ENCODE data around the gene IFNL4.
"Not testable (repeated sequence)": the region's sequence is repeated elsewhere in the genome, so short reads cannot be mapped to it uniquely, and the experiment has no call there.

The IFNL4 gene

GRCh38 chr19:39223703-39224279 lies 24.9 kb downstream of the IFNL4 start:
- intact Hi-C loops (cut with DNase I; ENCODE audit: low total_unique reads): no loop called here
- no peak overlapping the region for H3K27ac ChIP-seq
- H3K4me1 ChIP-seq: no peaks in the 10 kb centered on the region
- TF ChIP-seq CTCF (IDR thresholded peaks at IDR 0.05): no peak
- no peak overlapping the region for H3K4me3 ChIP-seq
- H3K27me3 ChIP-seq: peaks cover 0 to 32% of the 10 kb centered on the region in 2 donors
- no peaks in the 10 kb centered on the region for H3K36me3 ChIP-seq
- no peak for DNase-seq
- no peaks in the 10 kb centered on the region for H3K9me3 ChIP-seq

- H3K36me3 ChIP-seq; H3K4me1 ChIP-seq; DNase-seq; intact Hi-C loops (cut with DNase I; ENCODE audit: low total_unique reads); H3K4me3 ChIP-seq; H3K27ac ChIP-seq: not testable (repeated sequence)
- Histone ChIP-seq H3K27me3 (peaks cover 0 to 46% of the 10 kb centered on the region in 2 donors), H3K9me3 (peaks cover 0 to 18% (median 15%) of the 10 kb centered on the region in 3 donors)
Observed at GRCh38 chr19:39219108-39219507, 29.5 kb downstream of the IFNL4 start.

GRCh38 chr19:39218230-39219007 lies 30.2 kb downstream of the IFNL4 start:
- TF ChIP-seq CTCF (IDR thresholded peaks at IDR 0.05): no peak
- Histone ChIP-seq H3K4me1 (no peaks in the 10 kb centered on the region), H3K27me3 (peaks cover 0 to 41% of the 10 kb centered on the region in 2 donors), H3K36me3 (no peaks in the 10 kb centered on the region), H3K9me3 (peaks cover 0 to 18% (median 15%) of the 10 kb centered on the region in 3 donors), H3K27ac (no peak overlapping the region), H3K4me3 (no peak overlapping the region)
- intact Hi-C loops (cut with DNase I; ENCODE audit: low total_unique reads): no loop called here
- no peak for DNase-seq

- H3K9me3 ChIP-seq: peaks cover 0 to 18% (median 15%) of the 10 kb centered on the region in 3 donors
- H3K27me3 ChIP-seq: peaks cover 0 to 39% of the 10 kb centered on the region in 2 donors
- H3K36me3 ChIP-seq: no peaks in the 10 kb centered on the region
- TF ChIP-seq CTCF (IDR thresholded peaks at IDR 0.05): no peak
- intact Hi-C loops (cut with DNase I; ENCODE audit: low total_unique reads): no loop called here
- no peak overlapping the region for H3K4me3 ChIP-seq
- no peak for DNase-seq
- no peak overlapping the region for H3K27ac ChIP-seq
- no peaks in the 10 kb centered on the region for H3K4me1 ChIP-seq
Observed at GRCh38 chr19:39217094-39217493, 31.6 kb downstream of the IFNL4 start.

GRCh38 chr19:39215323-39215722 lies 33.3 kb downstream of the IFNL4 start:
- H3K27ac ChIP-seq; H3K4me3 ChIP-seq; H3K4me1 ChIP-seq; intact Hi-C loops (cut with DNase I; ENCODE audit: low total_unique reads); DNase-seq; H3K36me3 ChIP-seq: not testable (repeated sequence)
- H3K9me3 ChIP-seq: peaks cover 0 to 18% (median 15%) of the 10 kb centered on the region in 3 donors
- peaks cover 0 to 42% of the 10 kb centered on the region in 2 donors for H3K27me3 ChIP-seq

GRCh38 chr19:39212375-39212742 lies 36.3 kb downstream of the IFNL4 start:
- Histone ChIP-seq H3K9me3 (peaks cover 0 to 18% (median 15%) of the 10 kb centered on the region in 3 donors), H3K27ac (no peak overlapping the region), H3K27me3 (peaks cover 0 to 41% of the 10 kb centered on the region in 2 donors), H3K4me3 (no peak overlapping the region), H3K4me1 (no peaks in the 10 kb centered on the region), H3K36me3 (no peaks in the 10 kb centered on the region)
- DNase-seq: no peak
- intact Hi-C loops (cut with DNase I; ENCODE audit: low total_unique reads): no loop called here
- TF ChIP-seq CTCF (IDR thresholded peaks at IDR 0.05): no peak

Measured in tibial artery (tissue), 4 donors.